GM23338 (cell line): Measurements from ENCODE around the gene DYSF. TPM values are rescaled to one million over a fixed set of nuclear protein-coding genes. Genes with fewer than 3 reads are reported as not detected.

Experiments
- ATAC-seq: fragments of 200-7000 bp; cut with Tn5 transposase; 3 replicates; pipeline ENCODE4 v1.9.1; 2020
- DNase-seq: peaks from one replicate; pipeline ENCODE4 v3.0.0-alpha.2; 2015; ENCODE audit warnings: low spot score
- H2AFZ ChIP-seq: fragments of 200-600 bp; sonication (generic); 2 replicates; pipeline ENCODE4 v1.8.0; 2016; ENCODE audit warnings: antibody characterized with exemption, mild to moderate bottlenecking, moderate library complexity
- H3F3A ChIP-seq: fragments of 200-600 bp; sonication (generic); replicated peaks from 2 replicates; pipeline ENCODE4 v1.8.0; 2017; ENCODE audit warnings: antibody characterized with exemption, mixed run types, low read depth
- H3K27ac ChIP-seq: fragments of 200-600 bp; sonication (generic); 2 replicates; pipeline ENCODE4 v1.6.1; 2016; ENCODE audit warnings: low read depth
- H3K27me3 ChIP-seq: fragments of 200-600 bp; sonication (generic); 2 replicates; pipeline ENCODE4 v1.8.0; 2016; ENCODE audit warnings: mild to moderate bottlenecking, mixed run types, moderate library complexity; ENCODE audit not compliant: insufficient read depth
- H3K36me3 ChIP-seq: fragments of 200-600 bp; sonication (generic); 2 replicates; pipeline ENCODE4 v1.8.0; 2016; ENCODE audit warnings: mild to moderate bottlenecking; ENCODE audit not compliant: insufficient read depth
- H3K4me1 ChIP-seq: fragments of 200-600 bp; sonication (generic); 2 replicates; pipeline ENCODE4 v1.8.0; 2016; ENCODE audit warnings: mild to moderate bottlenecking, moderate library complexity; ENCODE audit not compliant: insufficient read depth
- H3K4me2 ChIP-seq: fragments of 200-600 bp; sonication (generic); 2 replicates; pipeline ENCODE4 v1.7.1; 2017; ENCODE audit warnings: mixed run types
- H3K4me3 ChIP-seq: fragments of 200-600 bp; sonication (generic); 2 replicates; pipeline ENCODE4 v1.6.1; 2016; ENCODE audit warnings: mixed run types
- H3K79me2 ChIP-seq: fragments of 200-600 bp; sonication (generic); replicated peaks from 2 replicates; pipeline ENCODE4 v1.8.0; 2017; ENCODE audit warnings: mild to moderate bottlenecking; ENCODE audit not compliant: insufficient read depth
- H3K9me2 ChIP-seq: fragments of 200-600 bp; sonication (generic); 2 replicates; pipeline ENCODE4 v1.8.0; 2017; ENCODE audit not compliant: insufficient read depth
- H4K20me1 ChIP-seq: fragments of 200-600 bp; sonication (generic); replicated peaks from 2 replicates; pipeline ENCODE4 v1.8.0; 2017; ENCODE audit warnings: mild to moderate bottlenecking; ENCODE audit not compliant: insufficient read depth
- H3K27ac Mint-ChIP-seq: 2 replicates; pipeline ENCODE4 v1.8.0; 2020; ENCODE audit warnings: inconsistent platforms, mild to moderate bottlenecking, moderate library complexity, mixed read lengths
- H3K27me3 Mint-ChIP-seq: 3 replicates; pipeline ENCODE4 v1.8.0; 2022; ENCODE audit warnings: low read depth, mild to moderate bottlenecking, moderate library complexity, mixed read lengths, inconsistent platforms; ENCODE audit not compliant: insufficient read depth, poor library complexity
- H3K36me3 Mint-ChIP-seq: 3 replicates; pipeline ENCODE4 v1.8.0; 2021; ENCODE audit warnings: low read depth, mild to moderate bottlenecking, inconsistent platforms, moderate library complexity, mixed read lengths
- H3K4me1 Mint-ChIP-seq: 3 replicates; pipeline ENCODE4 v1.8.0; 2020; ENCODE audit warnings: mild to moderate bottlenecking, inconsistent platforms, mixed read lengths
- H3K4me3 Mint-ChIP-seq: 3 replicates; pipeline ENCODE4 v1.8.0; 2021; ENCODE audit warnings: moderate library complexity, mild to moderate bottlenecking, inconsistent platforms, mixed read lengths
- H3K9me3 Mint-ChIP-seq: 3 replicates; pipeline ENCODE4 v1.8.0; 2020; ENCODE audit warnings: moderate library complexity, mild to moderate bottlenecking, inconsistent platforms, mixed read lengths
- EZH2 ChIP-seq: fragments of 200-600 bp; sonication (generic); IDR thresholded peaks from one replicate; pipeline ENCODE4 v1.8.0; 2017; ENCODE audit warnings: antibody characterized with exemption, mild to moderate bottlenecking, low read depth; ENCODE audit not compliant: unreplicated experiment
- JUNB ChIP-seq: IDR thresholded peaks from one replicate; pipeline ENCODE4 v1.6.1; 2016; ENCODE audit warnings: antibody characterized with exemption; ENCODE audit not compliant: unreplicated experiment
- ZNF331 ChIP-seq: fragments of 250-450 bp; sonication (Bioruptor Pico); IDR thresholded peaks from 2 replicates; pipeline ENCODE4 v1.5.0; 2020; ENCODE audit warnings: low read depth, mild to moderate bottlenecking, moderate library complexity
- polyA plus RNA-seq: library from polyadenylated mRNA; unstranded; fragments of >200 nt; fragmentation: Nextera tagmentation; extraction: Ambion mirVana; gene quantifications from 2 replicates; pipeline ENCODE4 v1.2.1, GENCODE V29; 2016
- total RNA-seq: library from RNA; depleted of rRNA; stranded (reverse); fragments of >200 nt; shearing (Covaris generic); gene quantifications from 2 replicates; pipeline ENCODE4 v1.2.3, GENCODE V29; 2014
- TF ChIP-seq, protein P1 (sequence below): fragments of 250-450 bp; sonication (Bioruptor Pico); IDR thresholded peaks from 2 replicates; pipeline ENCODE4 v1.5.0; 2020; ENCODE audit warnings: mild to moderate bottlenecking, moderate library complexity
- TF ChIP-seq, protein P2 (sequence below): IDR thresholded peaks from one replicate; pipeline ENCODE4 v1.6.1; 2018; ENCODE audit warnings: antibody characterized with exemption; ENCODE audit not compliant: unreplicated experiment

DYSF gene
- total and polyA plus RNA-seq, 2 experiments from 2014 or later: 7.3 to 21.3 TPM

DNA sequence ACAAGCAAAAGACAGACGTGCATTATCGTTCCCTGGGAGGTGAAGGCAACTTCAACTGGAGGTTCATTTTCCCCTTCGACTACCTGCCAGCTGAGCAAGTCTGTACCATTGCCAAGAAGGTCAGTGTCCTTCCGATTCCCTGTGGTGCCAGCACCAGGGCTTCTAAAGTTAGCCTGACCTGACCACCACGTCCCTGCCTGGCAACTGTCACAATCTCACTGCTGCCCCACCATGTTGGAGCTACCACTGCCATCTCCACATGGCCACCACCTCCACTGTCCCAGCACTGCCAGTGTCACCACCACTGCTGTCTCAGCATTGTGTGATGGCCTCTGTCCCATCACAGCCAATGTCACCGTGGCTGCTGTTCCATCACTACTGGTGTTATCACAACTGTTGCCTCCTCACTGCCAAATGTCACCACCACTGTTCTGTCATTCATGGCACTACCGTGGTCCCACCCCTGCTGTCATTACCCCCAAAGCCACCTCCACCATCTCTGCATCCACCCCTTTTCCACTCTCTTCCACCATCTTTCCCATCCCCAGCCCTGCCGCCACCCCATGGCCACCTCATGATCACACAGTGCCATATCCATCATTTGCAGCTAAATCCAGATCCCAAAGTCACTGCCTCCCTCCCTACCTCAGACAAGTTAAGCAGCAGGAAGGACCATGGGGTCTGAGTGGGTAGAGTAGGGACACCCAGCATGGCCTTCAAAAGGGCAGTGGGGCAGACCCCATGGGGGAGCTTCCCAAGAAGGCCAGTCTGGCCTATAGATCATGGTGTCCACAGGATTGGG lies 216.5 kb downstream of the DYSF start (continued):
- no peak for TF ChIP-seq ZNF331 (CRISPR knock-in tag)
- TF ChIP-seq, protein P1, sequence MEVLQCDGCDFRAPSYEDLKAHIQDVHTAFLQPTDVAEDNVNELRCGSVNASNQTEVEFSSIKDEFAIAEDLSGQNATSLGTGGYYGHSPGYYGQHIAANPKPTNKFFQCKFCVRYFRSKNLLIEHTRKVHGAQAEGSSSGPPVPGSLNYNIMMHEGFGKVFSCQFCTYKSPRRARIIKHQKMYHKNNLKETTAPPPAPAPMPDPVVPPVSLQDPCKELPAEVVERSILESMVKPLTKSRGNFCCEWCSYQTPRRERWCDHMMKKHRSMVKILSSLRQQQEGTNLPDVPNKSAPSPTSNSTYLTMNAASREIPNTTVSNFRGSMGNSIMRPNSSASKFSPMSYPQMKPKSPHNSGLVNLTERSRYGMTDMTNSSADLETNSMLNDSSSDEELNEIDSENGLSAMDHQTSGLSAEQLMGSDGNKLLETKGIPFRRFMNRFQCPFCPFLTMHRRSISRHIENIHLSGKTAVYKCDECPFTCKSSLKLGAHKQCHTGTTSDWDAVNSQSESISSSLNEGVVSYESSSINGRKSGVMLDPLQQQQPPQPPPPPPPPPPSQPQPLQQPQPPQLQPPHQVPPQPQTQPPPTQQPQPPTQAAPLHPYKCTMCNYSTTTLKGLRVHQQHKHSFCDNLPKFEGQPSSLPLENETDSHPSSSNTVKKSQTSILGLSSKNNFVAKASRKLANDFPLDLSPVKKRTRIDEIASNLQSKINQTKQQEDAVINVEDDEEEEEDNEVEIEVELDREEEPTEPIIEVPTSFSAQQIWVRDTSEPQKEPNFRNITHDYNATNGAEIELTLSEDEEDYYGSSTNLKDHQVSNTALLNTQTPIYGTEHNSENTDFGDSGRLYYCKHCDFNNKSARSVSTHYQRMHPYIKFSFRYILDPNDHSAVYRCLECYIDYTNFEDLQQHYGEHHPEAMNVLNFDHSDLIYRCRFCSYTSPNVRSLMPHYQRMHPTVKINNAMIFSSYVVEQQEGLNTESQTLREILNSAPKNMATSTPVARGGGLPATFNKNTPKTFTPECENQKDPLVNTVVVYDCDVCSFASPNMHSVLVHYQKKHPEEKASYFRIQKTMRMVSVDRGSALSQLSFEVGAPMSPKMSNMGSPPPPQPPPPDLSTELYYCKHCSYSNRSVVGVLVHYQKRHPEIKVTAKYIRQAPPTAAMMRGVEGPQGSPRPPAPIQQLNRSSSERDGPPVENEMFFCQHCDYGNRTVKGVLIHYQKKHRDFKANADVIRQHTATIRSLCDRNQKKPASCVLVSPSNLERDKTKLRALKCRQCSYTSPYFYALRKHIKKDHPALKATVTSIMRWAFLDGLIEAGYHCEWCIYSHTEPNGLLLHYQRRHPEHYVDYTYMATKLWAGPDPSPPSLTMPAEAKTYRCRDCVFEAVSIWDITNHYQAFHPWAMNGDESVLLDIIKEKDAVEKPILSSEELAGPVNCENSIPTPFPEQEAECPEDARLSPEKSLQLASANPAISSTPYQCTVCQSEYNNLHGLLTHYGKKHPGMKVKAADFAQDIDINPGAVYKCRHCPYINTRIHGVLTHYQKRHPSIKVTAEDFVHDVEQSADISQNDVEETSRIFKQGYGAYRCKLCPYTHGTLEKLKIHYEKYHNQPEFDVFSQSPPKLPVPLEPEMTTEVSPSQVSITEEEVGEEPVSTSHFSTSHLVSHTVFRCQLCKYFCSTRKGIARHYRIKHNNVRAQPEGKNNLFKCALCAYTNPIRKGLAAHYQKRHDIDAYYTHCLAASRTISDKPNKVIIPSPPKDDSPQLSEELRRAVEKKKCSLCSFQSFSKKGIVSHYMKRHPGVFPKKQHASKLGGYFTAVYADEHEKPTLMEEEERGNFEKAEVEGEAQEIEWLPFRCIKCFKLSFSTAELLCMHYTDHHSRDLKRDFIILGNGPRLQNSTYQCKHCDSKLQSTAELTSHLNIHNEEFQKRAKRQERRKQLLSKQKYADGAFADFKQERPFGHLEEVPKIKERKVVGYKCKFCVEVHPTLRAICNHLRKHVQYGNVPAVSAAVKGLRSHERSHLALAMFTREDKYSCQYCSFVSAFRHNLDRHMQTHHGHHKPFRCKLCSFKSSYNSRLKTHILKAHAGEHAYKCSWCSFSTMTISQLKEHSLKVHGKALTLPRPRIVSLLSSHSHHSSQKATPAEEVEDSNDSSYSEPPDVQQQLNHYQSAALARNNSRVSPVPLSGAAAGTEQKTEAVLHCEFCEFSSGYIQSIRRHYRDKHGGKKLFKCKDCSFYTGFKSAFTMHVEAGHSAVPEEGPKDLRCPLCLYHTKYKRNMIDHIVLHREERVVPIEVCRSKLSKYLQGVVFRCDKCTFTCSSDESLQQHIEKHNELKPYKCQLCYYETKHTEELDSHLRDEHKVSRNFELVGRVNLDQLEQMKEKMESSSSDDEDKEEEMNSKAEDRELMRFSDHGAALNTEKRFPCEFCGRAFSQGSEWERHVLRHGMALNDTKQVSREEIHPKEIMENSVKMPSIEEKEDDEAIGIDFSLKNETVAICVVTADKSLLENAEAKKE (CRISPR knock-in tag): no peak

DNA sequence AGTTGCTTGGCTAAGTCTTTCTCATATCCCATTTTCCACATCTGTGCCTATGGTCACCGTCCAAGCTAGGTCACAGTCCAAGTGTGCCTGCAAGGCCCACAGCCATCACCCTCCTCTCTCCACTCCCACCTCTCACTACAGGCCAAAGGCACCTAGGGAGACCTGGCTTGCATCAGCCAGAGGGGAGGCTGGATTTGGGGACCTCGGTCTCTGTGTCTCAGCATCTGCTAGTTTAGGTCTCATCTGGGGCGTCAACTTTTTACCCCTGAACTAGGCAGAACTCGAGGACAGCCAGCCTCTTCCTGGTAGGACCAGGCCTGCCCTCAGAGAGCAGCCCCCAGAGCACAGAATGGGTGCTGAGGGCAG lies 217.1 kb downstream of the DYSF start:
- Mint-ChIP-seq H3K27ac (no peak overlapping the region), H3K4me1 (peaks cover 4% of the 10 kb centered on the region; the same call in 1 of the 3 replicates), H3K9me3 (no peaks in the 10 kb centered on the region), H3K4me3 (no peak overlapping the region), H3K36me3 (0 out of 3 replicates have a peak, but pooled peaks cover 8% of the 10 kb centered on the region), H3K27me3 (peaks cover 4% of the 10 kb centered on the region)
- Histone ChIP-seq H3F3A (no peaks in the 10 kb centered on the region), H2AFZ (no peak overlapping the region), H4K20me1 (no peaks in the 10 kb centered on the region), H3K9me2 (no peaks in the 10 kb centered on the region), H3K27me3 (no peaks in the 10 kb centered on the region), H3K4me3 (no peak overlapping the region), H3K4me2 (no peak overlapping the region), H3K36me3 (no peaks in the 10 kb centered on the region), H3K4me1 (no peaks in the 10 kb centered on the region), H3K79me2 (no peaks in the 10 kb centered on the region), H3K27ac (no peak overlapping the region)
- DNase-seq (no peak), ATAC-seq (no peak)
- TF ChIP-seq JUNB (no peak), ZNF331 (CRISPR knock-in tag) (no peak), EZH2 (no peak)
- TF ChIP-seq, protein P2, sequence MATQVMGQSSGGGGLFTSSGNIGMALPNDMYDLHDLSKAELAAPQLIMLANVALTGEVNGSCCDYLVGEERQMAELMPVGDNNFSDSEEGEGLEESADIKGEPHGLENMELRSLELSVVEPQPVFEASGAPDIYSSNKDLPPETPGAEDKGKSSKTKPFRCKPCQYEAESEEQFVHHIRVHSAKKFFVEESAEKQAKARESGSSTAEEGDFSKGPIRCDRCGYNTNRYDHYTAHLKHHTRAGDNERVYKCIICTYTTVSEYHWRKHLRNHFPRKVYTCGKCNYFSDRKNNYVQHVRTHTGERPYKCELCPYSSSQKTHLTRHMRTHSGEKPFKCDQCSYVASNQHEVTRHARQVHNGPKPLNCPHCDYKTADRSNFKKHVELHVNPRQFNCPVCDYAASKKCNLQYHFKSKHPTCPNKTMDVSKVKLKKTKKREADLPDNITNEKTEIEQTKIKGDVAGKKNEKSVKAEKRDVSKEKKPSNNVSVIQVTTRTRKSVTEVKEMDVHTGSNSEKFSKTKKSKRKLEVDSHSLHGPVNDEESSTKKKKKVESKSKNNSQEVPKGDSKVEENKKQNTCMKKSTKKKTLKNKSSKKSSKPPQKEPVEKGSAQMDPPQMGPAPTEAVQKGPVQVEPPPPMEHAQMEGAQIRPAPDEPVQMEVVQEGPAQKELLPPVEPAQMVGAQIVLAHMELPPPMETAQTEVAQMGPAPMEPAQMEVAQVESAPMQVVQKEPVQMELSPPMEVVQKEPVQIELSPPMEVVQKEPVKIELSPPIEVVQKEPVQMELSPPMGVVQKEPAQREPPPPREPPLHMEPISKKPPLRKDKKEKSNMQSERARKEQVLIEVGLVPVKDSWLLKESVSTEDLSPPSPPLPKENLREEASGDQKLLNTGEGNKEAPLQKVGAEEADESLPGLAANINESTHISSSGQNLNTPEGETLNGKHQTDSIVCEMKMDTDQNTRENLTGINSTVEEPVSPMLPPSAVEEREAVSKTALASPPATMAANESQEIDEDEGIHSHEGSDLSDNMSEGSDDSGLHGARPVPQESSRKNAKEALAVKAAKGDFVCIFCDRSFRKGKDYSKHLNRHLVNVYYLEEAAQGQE: no peak
